HCT116 (cell line): ENCODE measurements around the gene MYLIP. TPM values are rescaled to one million over a fixed set of nuclear protein-coding genes. Genes with fewer than 3 reads are reported as not detected.

Source experiments
- ATAC-seq: fragments of 200-7000 bp; cut with Tn5 transposase; 2 replicates; pipeline ENCODE4 v1.9.1; 2020; ENCODE audit warnings: mild to moderate bottlenecking, moderate library complexity
- BruUV-seq: library from RNA; stranded (reverse); fragments of 400-500 nt; replicated peaks from 2 replicates; lab custom pipeline; 2021; lab: Mats Ljungman, UMichigan
- CTCF ChIA-PET: fragments of 300-600 bp; sonication (Branson Sonifier 250); formaldehyde crosslinking; loops from one replicate; lab custom pipeline; 2021; ENCODE audit warnings: antibody characterized with exemption; lab: Charles Lee
- POLR2A ChIA-PET: fragments of 300-600, 350-600 bp; sonication (Branson Sonifier 250); formaldehyde crosslinking; loops from one replicate; lab custom pipeline; 2021; ENCODE audit warnings: antibody characterized with exemption; lab: Charles Lee
- RAD21 ChIA-PET, 2 experiments: fragments of 300-600 bp; sonication (Branson Sonifier 250); formaldehyde crosslinking; loops; one replicate each; lab custom pipeline; 2023; ENCODE audit warnings: low total read pairs in 2 of 2; ENCODE audit not compliant: uncharacterized antibody in 2 of 2, unreplicated experiment in 2 of 2, low non-redundant PET in 1 of 2; lab: Charles Lee
- DNase-seq: peaks from one replicate; pipeline ENCODE4 v3.0.0-alpha.2; 2010; ENCODE audit warnings: low read depth, low spot score
- H2AFZ ChIP-seq: fragments of 200-600 bp; shearing (Covaris generic), sonication (generic); 2 replicates; pipeline ENCODE4 v1.6.1; 2017; ENCODE audit warnings: low read depth, mixed run types, mixed read lengths, antibody characterized with exemption, low read length; ENCODE audit not compliant: poor library complexity, severe bottlenecking
- H3K27ac ChIP-seq: 2 replicates; pipeline ENCODE4 v1.5.1; 2012; ENCODE audit warnings: low read depth, low read length
- H3K27me3 ChIP-seq: fragments of 200-600 bp; sonication (generic); 2 replicates; pipeline ENCODE4 v1.6.1; 2016; ENCODE audit warnings: mixed run types, low read length, mixed read lengths; ENCODE audit not compliant: insufficient read depth
- H3K36me3 ChIP-seq, 2 experiments: fragments of 200-500 bp in 1 of 2; fragments of 200-600 bp in 1 of 2; sonication (Bioruptor generic) in 1 of 2; sonication (generic) in 1 of 2; 2 replicates each; pipeline versions ENCODE4 v1.5.1 to v1.6.1; 2014 to 2016; ENCODE audit warnings: low read length in 2 of 2, inconsistent platforms in 1 of 2, mixed read lengths in 1 of 2, mixed run types in 1 of 2; ENCODE audit not compliant: insufficient read depth in 2 of 2, control insufficient read depth in 1 of 2
- H3K4me1 ChIP-seq, 2 experiments: fragments of 200-600 bp in 1 of 2; sonication (generic) in 1 of 2; 2 replicates each; pipeline versions ENCODE4 v1.5.1 to v1.6.1; 2012 to 2017; ENCODE audit warnings: low read length in 2 of 2, inconsistent platforms in 1 of 2, mild to moderate bottlenecking in 1 of 2, mixed read lengths in 1 of 2, mixed run types in 1 of 2, moderate library complexity in 1 of 2; ENCODE audit not compliant: insufficient read depth in 2 of 2, control insufficient read depth in 1 of 2
- H3K4me2 ChIP-seq: fragments of 200-600 bp; sonication (generic); 2 replicates; pipeline ENCODE4 v1.6.1; 2017; ENCODE audit warnings: mixed run types, low read length, mixed read lengths
- H3K4me3 ChIP-seq, 2 experiments: fragments of 200-600 bp in 1 of 2; sonication (generic) in 1 of 2; replicated peaks in 1 of 2; 2 replicates each; pipeline ENCODE4 v1.5.1; 2011 to 2016; ENCODE audit warnings: low read length in 2 of 2, control low read depth in 1 of 2, low read depth in 1 of 2, mild to moderate bottlenecking in 1 of 2, mixed read lengths in 1 of 2, mixed run types in 1 of 2
- H3K79me2 ChIP-seq: fragments of 200-600 bp; sonication (generic); 2 replicates; pipeline ENCODE4 v1.6.1; 2017; ENCODE audit warnings: mild to moderate bottlenecking, mixed run types, low read length, moderate library complexity, mixed read lengths; ENCODE audit not compliant: insufficient read depth
- H3K9ac ChIP-seq: fragments of 200-600 bp; sonication (generic); 2 replicates; pipeline ENCODE4 v1.6.1; 2016; ENCODE audit warnings: low read length, mixed read lengths
- H3K9me2 ChIP-seq: fragments of 200-600 bp; sonication (generic), shearing (Covaris generic); 2 replicates; pipeline ENCODE4 v1.6.1; 2017; ENCODE audit warnings: mixed run types, mild to moderate bottlenecking, moderate library complexity; ENCODE audit not compliant: insufficient read depth
- H3K9me3 ChIP-seq, 2 experiments: fragments of 200-500 bp in 1 of 2; fragments of 200-600 bp in 1 of 2; sonication (Bioruptor generic) in 1 of 2; sonication (generic) in 1 of 2; 2 replicates each; pipeline ENCODE4 v1.6.1; 2014 to 2017; ENCODE audit warnings: low read length in 2 of 2, mixed read lengths in 2 of 2, inconsistent platforms in 1 of 2, low read depth in 1 of 2, mild to moderate bottlenecking in 1 of 2, mixed run types in 1 of 2, moderate library complexity in 1 of 2; ENCODE audit not compliant: control insufficient read depth in 1 of 2, insufficient read depth in 1 of 2
- H4K20me1 ChIP-seq: fragments of 200-600 bp; sonication (generic), shearing (Covaris generic); 2 replicates; pipeline ENCODE4 v1.6.1; 2017; ENCODE audit warnings: mixed run types, mild to moderate bottlenecking, moderate library complexity; ENCODE audit not compliant: insufficient read depth
- CEBPB ChIP-seq: IDR thresholded peaks from 2 replicates; pipeline ENCODE4 v1.6.1; 2012; ENCODE audit warnings: low read depth
- EGR1 ChIP-seq: IDR thresholded peaks from 2 replicates; pipeline ENCODE4 v1.6.1; 2012; ENCODE audit warnings: low read depth
- ELF1 ChIP-seq: IDR thresholded peaks from 2 replicates; pipeline ENCODE4 v1.6.1; 2012; ENCODE audit warnings: low read depth, borderline replicate concordance
- JUND ChIP-seq: IDR thresholded peaks from 2 replicates; pipeline ENCODE4 v1.6.1; 2012
- MAX ChIP-seq: IDR thresholded peaks from 2 replicates; pipeline ENCODE4 v1.6.1; 2012
- POLR2AphosphoS5 ChIP-seq: IDR thresholded peaks from 2 replicates; pipeline ENCODE4 v1.6.1; 2011; ENCODE audit warnings: mild to moderate bottlenecking, low read depth, low read length, moderate library complexity
- SIN3A ChIP-seq: IDR thresholded peaks from 2 replicates; pipeline ENCODE4 v1.6.1; 2012; ENCODE audit warnings: low read depth
- YY1 ChIP-seq: IDR thresholded peaks from 2 replicates; pipeline ENCODE4 v1.6.1; 2011; ENCODE audit warnings: low read length, low read depth, moderate library complexity, mild to moderate bottlenecking; ENCODE audit not compliant: insufficient replicate concordance; ENCODE audit errors: extremely low read depth
- ZFX ChIP-seq: fragments of 450-650 bp; IDR thresholded peaks from 2 replicates; pipeline ENCODE4 v1.6.1; 2017
- ZNF274 ChIP-seq: fragments of 200-500 bp; sonication (Bioruptor generic); IDR thresholded peaks from 2 replicates; pipeline ENCODE4 v1.6.1; 2014; ENCODE audit warnings: mild to moderate bottlenecking, low read depth, low read length, inconsistent platforms
- intact Hi-C: fragments of 100-400 bp; cut with micrococcal nuclease; formaldehyde crosslinking; loops from 2 replicates; pipeline ENCODE4 v1.10.0; 2022
- total RNA-seq: library from RNA; stranded (reverse); gene quantifications from one replicate; pipeline ENCODE4 v1.2.1, GENCODE V29; 2021; ENCODE audit not compliant: unreplicated experiment
- TF ChIP-seq, protein P1 (sequence below): IDR thresholded peaks from 2 replicates; pipeline ENCODE4 v1.6.1; 2012
- TF ChIP-seq, protein P2 (sequence below): IDR thresholded peaks from 2 replicates; pipeline ENCODE4 v1.6.1; 2011; ENCODE audit warnings: mild to moderate bottlenecking, low read length, moderate library complexity; ENCODE audit not compliant: insufficient replicate concordance; ENCODE audit errors: extremely low read depth

The MYLIP gene
- total RNA-seq, 1 experiment from 2014 or later = 10.6 TPM

GRCh38 chr6:16108921-16109658 is 19.8 kb upstream of the MYLIP start (continued):
- TF ChIP-seq, protein P1, sequence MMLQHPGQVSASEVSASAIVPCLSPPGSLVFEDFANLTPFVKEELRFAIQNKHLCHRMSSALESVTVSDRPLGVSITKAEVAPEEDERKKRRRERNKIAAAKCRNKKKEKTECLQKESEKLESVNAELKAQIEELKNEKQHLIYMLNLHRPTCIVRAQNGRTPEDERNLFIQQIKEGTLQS = no peak
- TF ChIP-seq ZFX (no peak), YY1 (no peak), POLR2AphosphoS5 (no peak), EGR1 (no peak), ELF1 (no peak), MAX (no peak), SIN3A (no peak), ZNF274 (no peak), CEBPB (no peak), JUND (no peak)
- TF ChIP-seq, protein P2, sequence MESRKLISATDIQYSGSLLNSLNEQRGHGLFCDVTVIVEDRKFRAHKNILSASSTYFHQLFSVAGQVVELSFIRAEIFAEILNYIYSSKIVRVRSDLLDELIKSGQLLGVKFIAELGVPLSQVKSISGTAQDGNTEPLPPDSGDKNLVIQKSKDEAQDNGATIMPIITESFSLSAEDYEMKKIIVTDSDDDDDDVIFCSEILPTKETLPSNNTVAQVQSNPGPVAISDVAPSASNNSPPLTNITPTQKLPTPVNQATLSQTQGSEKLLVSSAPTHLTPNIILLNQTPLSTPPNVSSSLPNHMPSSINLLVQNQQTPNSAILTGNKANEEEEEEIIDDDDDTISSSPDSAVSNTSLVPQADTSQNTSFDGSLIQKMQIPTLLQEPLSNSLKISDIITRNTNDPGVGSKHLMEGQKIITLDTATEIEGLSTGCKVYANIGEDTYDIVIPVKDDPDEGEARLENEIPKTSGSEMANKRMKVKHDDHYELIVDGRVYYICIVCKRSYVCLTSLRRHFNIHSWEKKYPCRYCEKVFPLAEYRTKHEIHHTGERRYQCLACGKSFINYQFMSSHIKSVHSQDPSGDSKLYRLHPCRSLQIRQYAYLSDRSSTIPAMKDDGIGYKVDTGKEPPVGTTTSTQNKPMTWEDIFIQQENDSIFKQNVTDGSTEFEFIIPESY = no peak
- TF ChIP-seq, all 23 proteins: peak for 0

DNA sequence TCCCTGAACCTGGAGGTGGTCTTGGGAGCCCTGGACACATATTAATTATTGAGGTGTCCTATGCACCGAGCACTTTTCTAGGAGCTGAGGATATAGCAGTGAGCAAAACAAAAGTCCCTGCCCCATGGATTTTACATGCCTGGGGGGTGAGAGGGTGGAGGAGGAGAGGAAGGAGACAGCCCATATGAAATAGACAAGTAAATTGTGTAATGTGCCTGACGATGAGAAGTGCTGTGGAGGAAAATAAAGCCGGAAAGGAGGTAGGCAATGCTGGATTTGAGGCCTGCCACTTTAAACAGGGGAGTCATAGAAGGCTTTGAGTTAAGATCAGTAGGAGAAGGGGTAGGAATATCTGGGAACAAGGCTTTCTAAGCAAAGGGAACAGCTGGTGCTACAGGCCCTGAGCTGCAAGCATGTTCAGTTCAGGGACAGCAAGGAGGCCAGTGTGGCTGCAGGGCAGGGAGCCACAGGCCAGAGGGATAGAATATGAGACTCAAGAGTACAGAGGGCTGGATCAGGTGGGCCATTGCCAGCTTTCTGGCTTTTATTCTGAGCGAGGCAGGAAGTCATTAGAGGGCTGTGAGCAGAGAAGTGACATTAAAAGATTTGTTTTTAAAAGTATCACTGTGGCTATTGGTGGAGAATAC is 19.1 kb upstream of the MYLIP start:
- Histone ChIP-seq H4K20me1 (no peaks in the 10 kb centered on the region), H3K36me3 (no peaks in the 10 kb centered on the region), H3K27ac (no peak overlapping the region), H3K79me2 (no peaks in the 10 kb centered on the region), H3K9me3 (no peaks in the 10 kb centered on the region), H3K27me3 (no peaks in the 10 kb centered on the region), H3K4me3 (no peak overlapping the region), H3K9me2 (no peaks in the 10 kb centered on the region), H3K9ac (no peak overlapping the region), H2AFZ (no peak overlapping the region)
- POLR2A ChIA-PET = no interaction called here
- CTCF ChIA-PET = no interaction called here
- RAD21 ChIA-PET = no interaction called here
- no peak for ATAC-seq
- TF ChIP-seq, protein P2 = no peak
- TF ChIP-seq, all 23 proteins: peak for 0
- intact Hi-C loops = no loop called here
- DNase-seq = no peak
- Histone ChIP-seq H3K4me2 (no peak overlapping the region), H3K4me1 (no peaks in the 10 kb centered on the region)
- BruUV-seq = no TSS peak
